CD4-positive, CD25-positive, alpha-beta regulatory T cell (primary cell): Measurements from ENCODE around the gene DENND5B. TPM values are rescaled to one million over a fixed set of nuclear protein-coding genes. Genes with fewer than 3 reads are reported as not detected.
A peak's percentile ranks its signal among the peaks of the same experiment; 100 is the strongest.
"Not testable (repeated sequence)": the region's sequence is repeated elsewhere in the genome, so short reads cannot be mapped to it uniquely, and the experiment has no call there.

ENCODE experiments used
- ATAC-seq, 2 donors: fragments of 150-1000 bp; cut with Tn5 transposase; one replicate each; pipeline ENCODE4 v1.10.0; 2021; ENCODE audit warnings: low read depth in 2 of 2, moderate number of reproducible peaks in 2 of 2, moderate library complexity in 1 of 2
- DNase-seq, 3 donors: peaks; one replicate each; pipeline versions ENCODE4 v3.0.0 to v3.0.0-alpha.2; 2012 to 2022; ENCODE audit warnings: mixed read lengths in 1 of 3
- H3K27ac ChIP-seq: one replicate; pipeline ENCODE4 v1.7.0; 2013; ENCODE audit warnings: mild to moderate bottlenecking, low read length; ENCODE audit not compliant: insufficient read depth, poor library complexity, severe bottlenecking
- H3K27me3 ChIP-seq: one replicate; pipeline ENCODE4 v1.7.0; 2013; ENCODE audit warnings: low read length; ENCODE audit not compliant: control insufficient read depth, insufficient read depth
- H3K36me3 ChIP-seq: one replicate; pipeline ENCODE4 v1.7.0; 2013; ENCODE audit warnings: mild to moderate bottlenecking, low read length, moderate library complexity; ENCODE audit not compliant: control insufficient read depth, insufficient read depth
- H3K4me1 ChIP-seq: 2 replicates; pipeline ENCODE4 v1.7.0; 2013; ENCODE audit warnings: mild to moderate bottlenecking, low read length; ENCODE audit not compliant: insufficient read depth, control insufficient read depth, poor library complexity, severe bottlenecking
- H3K4me3 ChIP-seq: one replicate; pipeline ENCODE4 v1.7.0; 2013; ENCODE audit warnings: low read depth, mild to moderate bottlenecking, low read length, moderate library complexity
- H3K9me3 ChIP-seq, 2 experiments: 1 replicate in 1 of 2; 2 replicates in 1 of 2; pipeline ENCODE4 v1.7.0; 2013; ENCODE audit warnings: low read length in 2 of 2, mild to moderate bottlenecking in 1 of 2, moderate library complexity in 1 of 2; ENCODE audit not compliant: control insufficient read depth in 2 of 2
- H3K27ac Mint-ChIP-seq, 3 donors: one replicate each; pipeline ENCODE4 v1.8.0; 2020 to 2022; ENCODE audit warnings: mild to moderate bottlenecking in 3 of 3, mixed read lengths in 3 of 3, moderate library complexity in 2 of 3
- H3K27me3 Mint-ChIP-seq: one replicate; pipeline ENCODE4 v1.8.0; 2022; ENCODE audit warnings: mild to moderate bottlenecking, mixed read lengths
- H3K36me3 Mint-ChIP-seq: one replicate; pipeline ENCODE4 v1.8.0; 2020; ENCODE audit warnings: mixed read lengths
- H3K4me1 Mint-ChIP-seq, 4 donors: one replicate each; pipeline ENCODE4 v1.8.0; 2020 to 2022; ENCODE audit warnings: mixed read lengths in 4 of 4, mild to moderate bottlenecking in 1 of 4
- H3K4me3 Mint-ChIP-seq, 4 donors: one replicate each; pipeline ENCODE4 v1.8.0; 2020 to 2022; ENCODE audit warnings: mild to moderate bottlenecking in 4 of 4, mixed read lengths in 4 of 4, moderate library complexity in 3 of 4
- H3K9me3 Mint-ChIP-seq, 7 donors: one replicate each; pipeline ENCODE4 v1.8.0; 2020 to 2022; ENCODE audit warnings: mixed read lengths in 7 of 7, mild to moderate bottlenecking in 3 of 7, moderate library complexity in 2 of 7
- polyA plus RNA-seq, 4 donors: library from polyadenylated mRNA; unstranded; fragments of 300-500 nt; fragmentation: Illumina TruSeq; gene quantifications; one replicate each; pipeline ENCODE4 v1.2.3, GENCODE V29; 2021
- total RNA-seq: library from RNA; stranded (reverse); gene quantifications from one replicate; pipeline ENCODE4 v1.2.3, GENCODE V29; 2022

The DENND5B gene
- total and polyA plus RNA-seq, 5 donors from 2014 or later: 0.39 to 0.76 TPM; not detected in 3

DNA sequence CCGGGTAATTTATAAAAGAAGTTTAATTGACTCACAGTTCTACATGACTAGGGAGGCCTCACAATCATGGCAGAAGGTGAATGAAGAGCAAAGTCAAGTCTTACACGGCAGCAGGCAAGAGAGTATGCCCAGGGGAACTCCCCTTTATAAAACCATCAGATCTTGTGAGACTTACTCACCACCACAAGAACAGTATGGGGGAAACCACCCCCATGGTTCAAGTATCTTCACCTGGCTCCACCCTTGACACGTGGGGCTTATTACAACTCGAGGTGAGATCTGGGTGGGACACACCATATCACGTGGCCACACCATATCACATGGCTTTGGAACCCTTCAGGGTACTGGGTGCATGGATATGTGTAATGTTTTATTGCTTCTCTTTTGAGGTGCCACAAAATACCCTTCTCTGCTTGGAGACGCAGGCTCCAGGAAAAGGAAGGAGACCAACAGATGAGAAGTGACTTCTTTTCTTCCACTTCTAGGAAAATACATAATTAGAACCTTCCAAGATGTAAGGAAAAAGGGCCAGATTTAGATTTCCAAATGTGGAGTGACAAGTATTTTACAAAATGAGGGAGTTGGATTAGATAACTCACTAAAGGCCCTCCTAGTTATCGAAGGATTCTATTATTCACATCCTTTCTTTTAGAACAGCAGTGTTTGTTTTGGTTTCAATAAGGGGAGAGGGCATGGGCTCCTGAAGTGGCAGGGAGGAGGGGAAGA is 35.5 kb upstream of the DENND5B start:
- no peaks in the 10 kb centered on the region for H3K4me1 Mint-ChIP-seq
- Histone ChIP-seq H3K4me3 (no peak overlapping the region), H3K4me1 (no peaks in the 10 kb centered on the region), H3K9me3 (no peaks in the 10 kb centered on the region), H3K36me3 (no peaks in the 10 kb centered on the region), H3K27me3 (no peaks in the 10 kb centered on the region), H3K27ac (no peak overlapping the region)
- no peaks in the 10 kb centered on the region for H3K9me3 Mint-ChIP-seq
- DNase-seq: no peak
- no peaks in the 10 kb centered on the region for H3K36me3 Mint-ChIP-seq
- peaks cover 14% of the 10 kb centered on the region for H3K27me3 Mint-ChIP-seq
- no peak overlapping the region for H3K4me3 Mint-ChIP-seq
- ATAC-seq: no peak
- H3K27ac Mint-ChIP-seq: no peak overlapping the region

DNA sequence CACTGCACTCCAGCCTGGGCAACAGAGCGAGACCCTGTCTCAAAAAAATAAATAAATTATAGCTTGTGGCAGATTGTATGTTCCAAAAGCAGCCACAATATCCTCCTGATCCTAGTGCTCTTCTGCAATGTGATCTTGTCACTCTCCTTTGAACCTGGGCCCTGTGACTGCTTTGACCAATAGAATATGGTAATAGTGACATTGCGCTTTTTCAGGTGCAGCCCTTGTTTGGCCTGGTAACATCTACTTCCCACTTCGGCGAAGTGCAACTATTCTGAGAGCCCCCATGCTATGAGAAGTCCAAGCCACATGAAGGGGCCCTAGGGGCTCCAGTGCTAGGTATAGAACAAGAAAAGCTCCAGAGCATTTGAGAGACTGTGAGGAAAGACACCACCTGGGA is 31.1 kb upstream of the DENND5B start:
- ATAC-seq: no peak
- Histone ChIP-seq H3K36me3 (no peaks in the 10 kb centered on the region), H3K27me3 (peaks cover 2% of the 10 kb centered on the region), H3K4me3 (no peak overlapping the region), H3K27ac (no peak overlapping the region), H3K9me3 (no peaks in the 10 kb centered on the region), H3K4me1 (no peaks in the 10 kb centered on the region)
- no peaks in the 10 kb centered on the region for H3K36me3 Mint-ChIP-seq
- H3K27me3 Mint-ChIP-seq: peaks cover 26% of the 10 kb centered on the region
- H3K4me1 Mint-ChIP-seq: no peaks in the 10 kb centered on the region
- H3K4me3 Mint-ChIP-seq: no peak overlapping the region
- DNase-seq: no peak
- no peaks in the 10 kb centered on the region for H3K9me3 Mint-ChIP-seq
- no peak overlapping the region for H3K27ac Mint-ChIP-seq

DNA sequence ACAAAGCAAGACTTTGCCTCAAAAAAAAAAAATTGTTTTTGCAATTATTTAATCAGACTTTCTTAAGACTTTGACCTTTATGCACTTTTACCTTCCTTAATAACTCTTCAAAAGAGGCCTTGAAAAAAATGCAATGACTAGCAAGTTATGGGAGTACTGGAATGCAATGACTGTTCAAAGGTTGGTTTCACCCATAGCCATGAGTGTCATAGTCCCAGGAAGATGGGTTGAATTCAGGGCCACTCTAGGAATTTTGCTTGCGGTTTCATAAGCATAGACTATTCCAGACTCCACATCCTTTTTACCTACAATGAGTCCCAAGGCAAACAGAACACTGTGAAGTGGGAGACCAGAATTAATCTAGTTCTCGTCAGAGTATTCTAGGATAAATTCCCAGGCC is 29.4 kb upstream of the DENND5B start:
- DNase-seq (no peak), ATAC-seq (no peak)
- no peaks in the 10 kb centered on the region for H3K9me3 ChIP-seq
- Mint-ChIP-seq H3K9me3 (peaks cover 0 to 1% (median 0%) of the 10 kb centered on the region in 7 donors), H3K4me1 (no peaks in the 10 kb centered on the region), H3K4me3 (peak overlapping the region in 1 of 4 donors; percentile 10), H3K36me3 (no peaks in the 10 kb centered on the region), H3K27me3 (peaks cover 21% of the 10 kb centered on the region), H3K27ac (no peak overlapping the region)
- no peaks in the 10 kb centered on the region for H3K36me3 ChIP-seq
- H3K27me3 ChIP-seq: peaks cover 2% of the 10 kb centered on the region
- no peak overlapping the region for H3K4me3 ChIP-seq
- no peaks in the 10 kb centered on the region for H3K4me1 ChIP-seq
- no peak overlapping the region for H3K27ac ChIP-seq

DNA sequence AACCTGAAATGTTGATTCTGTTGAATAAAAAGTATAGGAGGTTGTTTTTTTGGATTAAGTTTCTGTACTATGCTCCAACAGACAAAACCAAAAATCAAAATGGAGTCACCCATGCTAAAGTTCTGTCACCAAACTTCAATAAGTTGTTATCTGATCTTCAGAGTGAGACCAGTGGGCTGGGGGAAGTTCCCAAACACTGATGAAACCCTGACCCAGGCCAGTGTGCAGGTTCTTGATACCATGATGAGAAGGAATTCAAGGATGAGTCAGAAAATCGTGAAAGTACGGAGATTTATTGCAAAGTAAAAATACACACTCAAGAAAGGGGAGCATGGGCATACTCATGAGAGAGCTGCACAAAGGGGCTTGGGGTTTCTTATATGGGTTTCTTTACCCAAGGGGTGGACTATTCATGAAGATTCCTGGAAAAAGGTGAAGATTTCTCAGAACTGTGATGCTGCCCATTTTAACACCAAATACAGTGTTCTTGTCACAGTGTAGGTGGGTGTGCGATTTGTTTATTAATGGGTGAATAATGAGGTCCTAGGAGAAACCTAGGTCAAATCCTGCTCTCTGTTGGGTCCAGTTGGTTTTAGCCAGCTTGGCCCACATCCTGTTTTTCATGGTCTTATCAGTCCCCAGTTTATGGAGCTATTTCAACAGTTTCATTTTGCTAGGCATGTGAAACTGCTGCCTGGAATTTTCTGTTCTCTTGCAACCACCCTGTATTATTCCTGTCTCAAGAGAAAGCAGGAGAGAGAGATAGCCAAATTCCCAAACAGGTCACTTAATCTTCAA is 27.5 kb upstream of the DENND5B start:
- Histone ChIP-seq H3K4me3 (no peak overlapping the region), H3K36me3 (no peaks in the 10 kb centered on the region), H3K27ac (no peak overlapping the region), H3K27me3 (peaks cover 2% of the 10 kb centered on the region), H3K4me1 (no peaks in the 10 kb centered on the region), H3K9me3 (no peaks in the 10 kb centered on the region)
- peaks cover 21% of the 10 kb centered on the region for H3K27me3 Mint-ChIP-seq
- no peak for ATAC-seq
- peaks cover 0 to 1% (median 0%) of the 10 kb centered on the region in 7 donors for H3K9me3 Mint-ChIP-seq
- no peak overlapping the region for H3K27ac Mint-ChIP-seq
- H3K4me3 Mint-ChIP-seq: no peak overlapping the region
- no peaks in the 10 kb centered on the region for H3K4me1 Mint-ChIP-seq
- no peak for DNase-seq
- no peaks in the 10 kb centered on the region for H3K36me3 Mint-ChIP-seq

DNA sequence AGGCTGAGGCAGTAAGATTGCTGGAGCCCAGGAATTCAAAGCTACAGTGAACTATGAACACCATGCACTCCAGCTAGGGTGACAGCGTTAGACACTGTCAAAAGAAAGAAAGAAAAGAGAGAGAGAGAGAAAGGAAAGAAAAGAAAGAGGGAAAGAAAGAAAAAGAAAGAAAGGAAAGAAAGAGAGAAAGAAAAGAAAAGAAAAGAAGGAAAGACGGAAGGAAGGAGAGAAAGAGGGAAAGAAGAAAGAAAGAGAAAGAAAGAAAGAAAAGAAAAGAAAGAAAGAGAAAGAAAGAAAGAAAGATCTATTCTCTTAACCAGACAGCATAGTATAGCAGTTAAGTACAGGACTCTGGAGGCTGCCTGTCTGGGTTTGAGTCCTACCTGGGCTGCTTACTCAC is 21.9 kb upstream of the DENND5B start:
- Mint-ChIP-seq H3K36me3 (no peaks in the 10 kb centered on the region), H3K27me3 (peaks cover 9% of the 10 kb centered on the region), H3K4me3 (no peak overlapping the region), H3K4me1 (no peaks in the 10 kb centered on the region), H3K9me3 (peaks cover 0 to 8% (median 1%) of the 10 kb centered on the region in 7 donors), H3K27ac (no peak overlapping the region)
- peaks cover 6 to 14% of the 10 kb centered on the region in 2 experiments for H3K9me3 ChIP-seq
- H3K36me3 ChIP-seq: no peaks in the 10 kb centered on the region
- ATAC-seq (no peak), DNase-seq (no peak)
- no peak overlapping the region for H3K27ac ChIP-seq
- H3K4me1 ChIP-seq: no peaks in the 10 kb centered on the region
- H3K27me3 ChIP-seq: no peaks in the 10 kb centered on the region
- H3K4me3 ChIP-seq: no peak overlapping the region

DNA sequence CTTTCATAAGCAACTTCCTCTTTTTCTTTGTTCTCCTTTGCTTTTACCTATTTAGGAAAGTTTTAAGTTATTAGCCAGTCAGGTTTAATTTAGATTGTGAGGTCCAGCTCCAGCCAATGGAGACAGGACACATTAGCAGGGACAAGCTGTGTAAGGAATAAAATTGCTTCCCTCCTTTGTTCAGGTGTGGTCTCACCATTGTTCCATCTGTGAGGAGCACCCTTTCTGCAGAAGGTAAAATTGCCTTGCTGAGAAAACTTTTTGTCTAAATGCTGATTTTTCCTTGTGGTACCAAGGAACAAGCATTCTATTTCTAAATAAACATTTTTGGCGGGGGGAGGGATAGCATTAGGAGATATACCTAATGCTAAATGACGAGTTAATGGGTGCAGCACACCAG is 17.4 kb upstream of the DENND5B start:
- peaks cover 2 to 14% (median 5%) of the 10 kb centered on the region in 7 donors for H3K9me3 Mint-ChIP-seq
- not testable (repeated sequence) for H3K27ac Mint-ChIP-seq, H3K4me1 Mint-ChIP-seq, ATAC-seq, H3K4me3 ChIP-seq, H3K36me3 ChIP-seq, H3K27ac ChIP-seq, H3K36me3 Mint-ChIP-seq, DNase-seq, H3K27me3 ChIP-seq, H3K4me3 Mint-ChIP-seq, H3K4me1 ChIP-seq
- H3K9me3 ChIP-seq: peaks cover 8 to 18% of the 10 kb centered on the region in 2 experiments
- peaks cover 29% of the 10 kb centered on the region for H3K27me3 Mint-ChIP-seq

DNA sequence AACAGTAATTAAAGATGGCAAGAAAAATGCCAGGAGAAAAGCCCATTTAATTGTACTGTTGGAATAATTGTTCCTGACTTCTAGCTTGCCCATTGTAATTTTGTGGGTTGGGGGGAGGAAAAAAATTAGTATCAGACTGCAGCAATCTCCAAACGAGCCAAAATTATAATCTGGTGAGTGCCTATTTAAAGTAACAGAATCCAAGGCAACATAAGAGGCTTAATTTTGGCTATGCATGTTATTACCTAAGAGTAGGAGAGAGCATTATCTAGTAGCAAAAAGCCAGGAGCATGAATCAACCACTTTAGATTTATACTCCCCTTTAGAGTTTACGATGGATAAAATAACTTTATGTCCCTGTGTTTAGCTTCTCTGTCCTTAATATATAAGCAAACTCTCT is 14.6 kb upstream of the DENND5B start:
- Mint-ChIP-seq H3K9me3 (peaks cover 2 to 14% (median 5%) of the 10 kb centered on the region in 7 donors), H3K4me1 (no peaks in the 10 kb centered on the region), H3K27ac (no peak overlapping the region), H3K36me3 (no peaks in the 10 kb centered on the region), H3K27me3 (peaks cover 25% of the 10 kb centered on the region), H3K4me3 (no peak overlapping the region)
- H3K4me1 ChIP-seq: no peaks in the 10 kb centered on the region
- ATAC-seq (no peak), DNase-seq (no peak)
- no peak overlapping the region for H3K4me3 ChIP-seq
- H3K27me3 ChIP-seq: peaks cover 2% of the 10 kb centered on the region
- H3K36me3 ChIP-seq: no peaks in the 10 kb centered on the region
- no peak overlapping the region for H3K27ac ChIP-seq
- peaks cover 8 to 18% of the 10 kb centered on the region in 2 experiments for H3K9me3 ChIP-seq
